HFF-Myc (cell line): ENCODE results near the gene NDRG3.
"Not testable (repeated sequence)": the region's sequence is repeated elsewhere in the genome, so short reads cannot be mapped to it uniquely, and the experiment has no call there.

Experiments used
- DNase-seq: peaks from one replicate; pipeline ENCODE4 v3.0.0-alpha.2; 2011; ENCODE audit warnings: low read depth; ENCODE audit errors: extremely low read depth
- H3K4me3 ChIP-seq: replicated peaks from 2 replicates; pipeline ENCODE4 v1.5.1; 2011; ENCODE audit warnings: low read depth, mild to moderate bottlenecking, control low read depth, low read length
- CTCF ChIP-seq: IDR thresholded peaks from 2 replicates; pipeline ENCODE4 v1.5.1; 2012; ENCODE audit warnings: mild to moderate bottlenecking, low read depth, low read length, control low read depth; ENCODE audit errors: missing control alignments

Gene NDRG3

DNA sequence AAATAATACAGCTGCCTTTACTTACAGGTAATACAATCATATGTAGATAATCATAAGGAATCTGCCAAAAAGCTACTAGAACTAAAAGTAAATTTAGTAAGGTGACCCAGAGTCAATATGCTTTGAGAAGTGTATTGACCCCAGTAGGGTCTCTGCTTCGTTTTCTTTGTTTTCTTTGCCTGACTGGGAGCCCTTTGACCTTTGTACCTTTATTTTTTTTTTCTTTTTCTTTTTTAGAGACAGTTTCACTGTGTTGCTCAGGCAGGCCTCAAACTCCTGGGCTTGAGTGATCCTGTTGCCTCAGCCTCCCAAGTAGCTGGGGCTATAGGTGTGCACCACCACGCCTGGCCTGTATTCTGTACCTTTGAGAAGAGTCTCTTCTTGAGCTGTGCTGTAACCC is 122.4 kb downstream of the NDRG3 start:
- no peak overlapping the region for H3K4me3 ChIP-seq
- no peak for TF ChIP-seq CTCF
- DNase-seq: no peak

DNA sequence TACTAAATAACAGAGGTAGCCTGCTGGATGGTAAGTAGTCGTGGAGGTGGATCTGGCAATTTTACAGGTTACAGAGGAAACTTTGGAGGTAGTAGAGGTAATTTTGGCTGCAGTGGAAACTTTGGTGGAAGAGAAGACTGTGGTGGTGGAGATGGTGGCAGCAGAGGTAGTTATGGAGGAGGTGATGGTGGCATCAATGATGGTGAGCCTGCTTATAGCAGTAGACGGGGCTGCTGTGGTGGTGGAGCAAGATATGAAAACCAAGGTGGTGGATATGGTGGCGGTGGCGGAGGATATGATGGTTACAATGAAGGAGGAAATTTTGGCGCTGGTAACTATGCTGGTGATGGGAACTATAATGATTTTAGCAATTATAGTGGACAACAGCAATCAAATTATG is 125.0 kb downstream of the NDRG3 start:
- no peak for DNase-seq
- no peak overlapping the region for H3K4me3 ChIP-seq
- TF ChIP-seq CTCF: no peak

DNA sequence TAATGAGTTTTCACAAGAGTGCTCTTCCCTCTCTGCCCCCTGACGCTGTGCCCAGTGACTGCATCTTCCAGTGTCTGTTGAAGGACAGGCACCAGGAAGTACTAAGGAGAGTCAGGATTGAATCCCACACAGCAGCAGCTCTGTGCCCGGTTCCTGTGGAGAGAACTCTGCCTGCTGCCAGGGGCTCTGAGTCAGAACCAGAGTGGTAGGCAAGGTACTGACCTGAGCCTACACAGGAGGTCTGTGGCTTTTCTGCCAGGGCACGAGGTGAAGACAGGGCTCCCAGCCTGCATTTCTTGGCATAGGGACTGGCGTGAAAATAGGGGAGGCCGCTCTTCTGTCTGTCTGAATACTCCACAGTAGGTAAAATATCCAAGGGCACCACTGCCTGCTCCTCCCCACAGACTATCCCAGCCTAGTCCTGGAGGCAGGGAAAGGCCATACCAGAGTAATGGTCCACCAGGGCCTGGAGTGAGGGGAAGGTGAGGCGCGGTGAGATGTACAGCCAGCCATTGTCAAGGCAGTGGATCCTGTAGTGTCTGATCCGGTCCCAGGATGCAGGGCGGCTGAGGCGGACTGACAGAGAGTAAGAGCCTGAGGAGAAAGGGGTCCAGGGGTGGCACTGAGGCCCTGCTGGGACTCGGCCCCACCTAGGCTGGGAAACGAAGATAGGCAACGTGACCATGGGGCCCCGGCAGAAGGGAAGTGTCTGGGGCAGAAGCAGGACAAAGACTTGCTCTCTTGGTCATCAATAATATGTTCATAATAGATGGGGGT is 130.9 kb downstream of the NDRG3 start:
- no peak overlapping the region for H3K4me3 ChIP-seq
- no peak for TF ChIP-seq CTCF
- DNase-seq: no peak

DNA sequence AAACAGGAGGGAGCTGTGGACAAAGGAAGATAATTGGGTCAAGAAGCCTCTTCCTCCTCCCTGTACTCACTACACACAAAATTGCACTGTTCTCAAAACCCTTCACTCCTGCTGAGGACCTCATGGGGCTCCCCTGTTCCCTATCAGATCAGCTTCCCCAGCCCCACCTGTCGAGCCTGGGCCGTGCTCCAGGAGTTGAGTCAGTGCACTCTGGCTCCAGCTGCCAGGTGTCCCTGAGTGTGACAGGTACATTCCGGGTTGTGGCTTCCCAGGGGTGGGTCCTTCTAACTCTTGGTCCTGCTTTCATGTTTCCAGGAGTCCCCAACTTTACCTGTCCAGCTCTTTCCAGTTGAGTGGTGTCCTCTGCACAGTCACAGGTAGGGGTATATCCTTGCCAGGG is 131.9 kb downstream of the NDRG3 start:
- H3K4me3 ChIP-seq: no peak overlapping the region
- TF ChIP-seq CTCF: no peak
- no peak for DNase-seq

GRCh38 chr20:36611625-36612024 is 134.3 kb downstream of the NDRG3 start:
- DNase-seq: no peak
- no peak overlapping the region for H3K4me3 ChIP-seq
- no peak for TF ChIP-seq CTCF

DNA sequence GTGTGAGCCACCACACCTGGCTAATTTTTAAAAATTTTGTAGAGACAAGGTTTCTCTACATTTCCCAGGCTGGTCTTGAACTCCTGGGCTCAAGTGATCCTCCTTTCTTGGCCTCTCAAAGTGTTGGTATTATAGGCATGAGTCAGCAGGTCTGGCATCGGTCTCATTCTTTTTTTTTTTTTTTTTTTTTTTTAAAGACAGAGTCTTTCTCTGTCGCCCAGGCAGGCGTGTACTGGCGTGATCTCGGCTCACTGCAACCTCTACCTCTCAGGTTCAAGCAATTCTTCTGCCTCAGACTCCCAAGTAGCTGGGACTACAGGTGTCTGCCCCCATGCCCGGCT is 137.5 kb downstream of the NDRG3 start:
- not testable (repeated sequence) for H3K4me3 ChIP-seq, DNase-seq

GRCh38 chr20:36607586-36608387 is 138.1 kb downstream of the NDRG3 start:
- TF ChIP-seq CTCF: no peak
- H3K4me3 ChIP-seq: peak overlapping the region; percentile 97; the same call in 1 of the 2 replicates
- DNase-seq: no peak
